SK-N-MC (cell line): ENCODE results near the gene TMEM80.

Experiments used
- EZH2 ChIP-seq: fragments of 200-600 bp; sonication (generic); IDR thresholded peaks from one replicate; pipeline ENCODE4 v1.6.1; 2017; ENCODE audit warnings: antibody characterized with exemption
- FOXP2 ChIP-seq: optimal IDR thresholded peaks from 2 replicates; pipeline ENCODE3; 2011; ENCODE audit warnings: mild to moderate bottlenecking, moderate library complexity; ENCODE audit not compliant: insufficient read depth; ENCODE audit errors: extremely low read length, control extremely low read depth
- POLR2AphosphoS5 ChIP-seq: IDR thresholded peaks from 2 replicates; pipeline ENCODE4 v1.6.1; 2012; ENCODE audit warnings: mild to moderate bottlenecking, low read depth, low read length, borderline replicate concordance

DNA sequence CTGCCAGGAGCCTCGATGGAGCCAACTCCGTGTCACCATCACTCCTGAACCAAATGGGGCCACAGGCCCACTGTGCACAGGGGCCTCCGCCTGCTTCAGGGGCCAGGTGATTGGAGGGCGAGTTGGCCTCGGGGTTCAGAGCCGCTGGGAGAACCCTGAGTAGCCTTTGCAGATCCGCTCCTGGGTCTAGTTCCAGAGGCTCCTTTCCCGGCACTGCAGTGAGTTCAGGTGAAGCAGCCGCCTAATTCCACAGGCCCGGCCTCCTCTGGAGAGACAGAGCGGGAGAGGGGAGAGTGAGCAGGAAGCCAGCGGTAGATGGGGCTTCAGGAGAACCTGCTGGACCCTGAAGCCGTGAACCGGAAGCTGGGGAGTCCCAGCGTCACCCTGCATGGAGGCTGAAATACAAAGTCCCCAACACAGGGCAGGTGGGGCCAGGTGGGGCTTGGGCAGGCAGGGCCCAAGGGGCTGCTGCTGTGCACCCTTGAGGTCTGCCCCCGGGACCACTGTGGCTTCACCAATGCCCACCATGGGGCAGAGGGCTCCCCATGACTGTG, 36.0 kb upstream of the TMEM80 start:
- no peak for TF ChIP-seq POLR2AphosphoS5
- no peak for TF ChIP-seq EZH2
- TF ChIP-seq FOXP2 = no peak
